ENCODE measurements around the gene AMACR. TPM values are rescaled to one million over a fixed set of nuclear protein-coding genes. Genes with fewer than 3 reads are reported as not detected.

Gene AMACR
- total and polyA plus RNA-seq, 10 of the 15 experiments (the other 5 are each of a cell fraction or from before 2014, with no cell fraction given): 2.6 to 20.4 (median 10.4) TPM

DNA sequence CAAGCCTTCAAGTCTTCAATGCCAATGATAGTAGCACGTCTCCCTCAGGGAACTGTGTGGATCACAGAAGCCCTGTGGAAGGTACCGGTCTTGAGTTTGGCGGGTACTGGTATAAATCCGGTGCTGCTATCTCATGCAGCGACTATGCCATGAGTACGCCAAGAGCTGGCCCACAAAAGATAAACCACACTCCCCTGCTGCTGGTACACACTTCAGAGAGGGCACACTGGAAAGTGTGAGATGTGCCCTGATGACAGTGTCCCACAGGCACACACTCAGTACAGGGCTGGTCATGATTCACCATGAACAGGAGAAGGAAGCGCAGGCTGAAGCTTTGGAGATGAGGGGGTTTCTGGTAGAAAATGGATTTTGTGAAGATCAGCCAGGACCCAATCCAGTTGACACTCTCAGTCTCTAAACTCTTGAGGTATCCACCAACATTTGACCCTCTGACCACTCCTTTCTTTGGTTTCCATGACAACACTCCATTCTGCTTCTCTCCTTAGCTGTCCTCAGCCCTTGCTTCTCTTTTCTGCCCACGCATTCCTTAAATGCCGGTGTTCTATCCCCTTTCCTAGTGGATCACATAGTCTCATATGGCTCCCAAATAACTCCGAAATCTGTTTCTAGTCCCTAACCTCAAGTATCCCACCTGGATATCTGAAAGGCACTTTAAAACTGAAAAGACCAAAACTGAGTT, 5.1 kb downstream of the AMACR start (continued):
- no peak for TF ChIP-seq MEF2B (IDR thresholded peaks at IDR 0.05; ENCODE audit: partially characterized antibody, poor library complexity, severe bottlenecking)
- no peak for TF ChIP-seq MTA2 (IDR thresholded peaks at IDR 0.05; ENCODE audit: low read depth)
- TF ChIP-seq POLR2AphosphoS2 (IDR thresholded peaks at IDR 0.05; ENCODE audit: low read depth, low read length): no peak
- TF ChIP-seq GATAD2B (conservative IDR thresholded peaks at IDR 0.05; ENCODE audit: low read depth): no peak
- TF ChIP-seq, protein P1, sequence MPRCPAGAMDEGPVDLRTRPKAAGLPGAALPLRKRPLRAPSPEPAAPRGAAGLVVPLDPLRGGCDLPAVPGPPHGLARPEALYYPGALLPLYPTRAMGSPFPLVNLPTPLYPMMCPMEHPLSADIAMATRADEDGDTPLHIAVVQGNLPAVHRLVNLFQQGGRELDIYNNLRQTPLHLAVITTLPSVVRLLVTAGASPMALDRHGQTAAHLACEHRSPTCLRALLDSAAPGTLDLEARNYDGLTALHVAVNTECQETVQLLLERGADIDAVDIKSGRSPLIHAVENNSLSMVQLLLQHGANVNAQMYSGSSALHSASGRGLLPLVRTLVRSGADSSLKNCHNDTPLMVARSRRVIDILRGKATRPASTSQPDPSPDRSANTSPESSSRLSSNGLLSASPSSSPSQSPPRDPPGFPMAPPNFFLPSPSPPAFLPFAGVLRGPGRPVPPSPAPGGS (IDR thresholded peaks at IDR 0.05; ENCODE audit: borderline replicate concordance, insufficient read depth, low read depth, low read length, poor library complexity, severe bottlenecking): no peak
- TF ChIP-seq JUNB (IDR thresholded peaks at IDR 0.05): no peak
- TF ChIP-seq KAT2A (conservative IDR thresholded peaks at IDR 0.05; ENCODE audit: control insufficient read depth, low read depth, low read length): no peak
- no peak for TF ChIP-seq NFYB (IDR thresholded peaks at IDR 0.05; ENCODE audit: insufficient read depth, low read depth, low read length)
- TF ChIP-seq GABPA (IDR thresholded peaks at IDR 0.05; ENCODE audit: low read depth): no peak

DNA sequence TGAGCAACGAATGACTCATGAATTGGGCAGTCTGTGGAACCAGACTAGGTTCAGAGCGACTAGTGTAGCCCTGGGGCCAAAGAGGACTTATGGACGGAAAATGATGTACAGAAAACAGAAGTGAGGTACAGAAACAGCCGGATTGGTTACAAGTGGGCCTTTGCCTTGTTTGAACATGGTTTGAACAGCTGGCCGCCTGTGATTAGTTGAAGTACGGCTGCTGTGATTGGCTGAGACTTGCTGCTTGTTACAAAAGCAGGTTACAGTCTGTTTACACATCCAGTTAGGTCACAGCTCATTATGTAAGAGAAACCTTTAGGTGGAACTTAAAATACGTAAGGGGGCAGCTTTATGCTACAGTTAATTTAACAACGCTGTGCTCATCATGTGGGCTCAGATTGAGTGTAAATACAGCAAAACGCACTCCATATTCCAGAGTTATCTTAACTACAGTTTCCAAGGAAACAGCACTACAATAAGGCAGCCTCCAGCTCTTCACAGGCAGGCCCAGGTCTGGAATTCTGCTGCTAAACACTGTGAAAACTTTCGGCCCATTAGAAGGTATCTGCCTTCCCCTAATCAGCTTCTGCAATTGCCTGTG, 6.5 kb downstream of the AMACR start:
- Histone ChIP-seq H4K20me1 (ENCODE audit: control insufficient read depth, insufficient read depth) (no peaks in the 10 kb centered on the region), H3K9ac (ENCODE audit: control insufficient read depth, insufficient read depth, low read length) (no peak overlapping the region), H3K4me1 (ENCODE audit: control insufficient read depth, insufficient read depth, low read length) (no peaks in the 10 kb centered on the region), H3K4me3 (no peak overlapping the region), H3K9me3 (replicated peaks; ENCODE audit: control insufficient read depth, insufficient read depth, low read length) (no peaks in the 10 kb centered on the region), H2AFZ (ENCODE audit: control insufficient read depth, low read depth, low read length) (no peak overlapping the region), H3K79me2 (ENCODE audit: control insufficient read depth, insufficient read depth, low read length) (no peaks in the 10 kb centered on the region), H3K36me3 (ENCODE audit: control insufficient read depth in 2 of 2, insufficient read depth in 2 of 2, low read length in 1 of 2) (0 out of 4 replicates have a peak, but pooled peaks cover 0 to 4% of the 10 kb centered on the region in 2 experiments), H3K27ac (ENCODE audit: control insufficient read depth, insufficient read depth) (no peak overlapping the region), H3K4me2 (ENCODE audit: control insufficient read depth, insufficient read depth) (no peak overlapping the region), H3K27me3 (replicated peaks in 1 of 2; ENCODE audit: control insufficient read depth in 2 of 2, insufficient read depth in 2 of 2, low read length in 1 of 2) (no peaks in the 10 kb centered on the region)
- POLR2A ChIA-PET: no interaction called here
- intact Hi-C loops (cut with micrococcal nuclease; ENCODE audit: unreplicated experiment): loop anchor here (10.0 kb wide), 2 partner anchors 183 to 913 kb away; partner anchors contain the start of genes BRIX1 and RAD1
- CTCF ChIA-PET: interaction anchor here (0.6 to 1.2 kb wide), 2 partner anchors 21 to 577 kb away, joined by 3 to 5 read pairs; no protein-coding TSS in a partner anchor
- no peak for ATAC-seq
- RAD21 ChIA-PET (ENCODE audit: unreplicated experiment): no interaction called here
- FAIRE-seq: no peak
- SMC1A ChIA-PET (ENCODE audit: uncharacterized antibody, unreplicated experiment): interaction anchor here (0.9 kb wide), 1 partner anchor 19 kb away, joined by 3 read pairs; no protein-coding TSS in a partner anchor
- no TSS peak for BruUV-seq (replicated peaks)
- no peak for DNase-seq (ENCODE audit: low read depth, low spot score)
- in situ Hi-C loops (cut with MboI): loop anchor here (25.0 kb wide), 1 partner anchor 911 kb away; the partner anchor contains the start of genes BRIX1 and RAD1
- WGBS (ENCODE audit: insufficient coverage, insufficient replicate concordance, low lambda C conversion rate, missing lambda C conversion rate): 94% methylated on average over 10 of the region's 10 CpGs
- TF ChIP-seq HDGF (IDR thresholded peaks at IDR 0.05) (no peak), SUPT20H (IDR thresholded peaks at IDR 0.05; ENCODE audit: borderline replicate concordance, control insufficient read depth, low read depth, low read length) (no peak), ETV6 (conservative IDR thresholded peaks at IDR 0.05 in 1 of 2, IDR thresholded peaks at IDR 0.05 in 1 of 2; ENCODE audit: borderline replicate concordance in 1 of 2, low read depth in 1 of 2) (no peak), HSF1 (IDR thresholded peaks at IDR 0.05; ENCODE audit: low read depth, low read length) (no peak), NFIC (IDR thresholded peaks at IDR 0.05; ENCODE audit: low read depth, low read length) (no peak)

All from GM12878 (cell line).